Panc1 (cell line): Measurements from ENCODE around the gene CSTF1.

Source experiments
- CTCF ChIP-seq: fragments of 450-650 bp; IDR thresholded peaks from 2 replicates; pipeline ENCODE4 v1.5.1; 2017; ENCODE audit warnings: mild to moderate bottlenecking
- POLR2AphosphoS5 ChIP-seq: IDR thresholded peaks from 2 replicates; pipeline ENCODE4 v1.6.1; 2012; ENCODE audit warnings: mild to moderate bottlenecking, low read depth, low read length, moderate library complexity
- SIN3A ChIP-seq: IDR thresholded peaks from 2 replicates; pipeline ENCODE4 v1.6.1; 2012; ENCODE audit warnings: low read depth, mild to moderate bottlenecking, low read length, moderate library complexity, borderline replicate concordance; ENCODE audit not compliant: insufficient read depth
- TCF7L2 ChIP-seq: IDR thresholded peaks from 2 replicates; pipeline ENCODE4 v1.6.1; 2011; ENCODE audit warnings: mild to moderate bottlenecking, low read depth, low read length, inconsistent platforms
- TF ChIP-seq, protein P1 (sequence below), 2 experiments: IDR thresholded peaks; 2 replicates each; pipeline ENCODE4 v1.6.1; 2011 to 2012; ENCODE audit warnings: low read depth in 2 of 2, control low read depth in 1 of 2, low read length in 1 of 2, mild to moderate bottlenecking in 1 of 2, moderate library complexity in 1 of 2; ENCODE audit not compliant: insufficient read depth in 1 of 2

DNA sequence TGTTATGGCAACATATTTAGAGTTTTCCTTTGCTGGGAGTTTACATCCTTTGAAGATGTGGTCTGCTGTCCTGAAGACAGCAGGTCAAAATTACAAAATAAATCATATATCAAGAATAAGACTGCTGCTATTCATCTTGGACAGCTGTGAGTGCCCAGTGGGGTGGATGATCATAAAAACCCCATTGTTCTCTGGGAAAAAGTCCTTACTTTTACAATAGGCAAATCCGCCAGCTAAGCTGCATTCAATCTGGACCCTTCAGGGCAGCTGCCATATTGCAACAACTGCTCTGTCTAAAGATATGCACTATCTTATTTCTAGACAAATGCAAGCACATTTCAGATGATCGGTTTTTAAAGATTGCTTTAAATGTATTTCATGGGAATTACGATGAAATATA is 39.0 kb downstream of the CSTF1 start:
- TF ChIP-seq POLR2AphosphoS5, result no peak
- TF ChIP-seq CTCF, result no peak
- no peak for TF ChIP-seq SIN3A
- TF ChIP-seq, protein P1, sequence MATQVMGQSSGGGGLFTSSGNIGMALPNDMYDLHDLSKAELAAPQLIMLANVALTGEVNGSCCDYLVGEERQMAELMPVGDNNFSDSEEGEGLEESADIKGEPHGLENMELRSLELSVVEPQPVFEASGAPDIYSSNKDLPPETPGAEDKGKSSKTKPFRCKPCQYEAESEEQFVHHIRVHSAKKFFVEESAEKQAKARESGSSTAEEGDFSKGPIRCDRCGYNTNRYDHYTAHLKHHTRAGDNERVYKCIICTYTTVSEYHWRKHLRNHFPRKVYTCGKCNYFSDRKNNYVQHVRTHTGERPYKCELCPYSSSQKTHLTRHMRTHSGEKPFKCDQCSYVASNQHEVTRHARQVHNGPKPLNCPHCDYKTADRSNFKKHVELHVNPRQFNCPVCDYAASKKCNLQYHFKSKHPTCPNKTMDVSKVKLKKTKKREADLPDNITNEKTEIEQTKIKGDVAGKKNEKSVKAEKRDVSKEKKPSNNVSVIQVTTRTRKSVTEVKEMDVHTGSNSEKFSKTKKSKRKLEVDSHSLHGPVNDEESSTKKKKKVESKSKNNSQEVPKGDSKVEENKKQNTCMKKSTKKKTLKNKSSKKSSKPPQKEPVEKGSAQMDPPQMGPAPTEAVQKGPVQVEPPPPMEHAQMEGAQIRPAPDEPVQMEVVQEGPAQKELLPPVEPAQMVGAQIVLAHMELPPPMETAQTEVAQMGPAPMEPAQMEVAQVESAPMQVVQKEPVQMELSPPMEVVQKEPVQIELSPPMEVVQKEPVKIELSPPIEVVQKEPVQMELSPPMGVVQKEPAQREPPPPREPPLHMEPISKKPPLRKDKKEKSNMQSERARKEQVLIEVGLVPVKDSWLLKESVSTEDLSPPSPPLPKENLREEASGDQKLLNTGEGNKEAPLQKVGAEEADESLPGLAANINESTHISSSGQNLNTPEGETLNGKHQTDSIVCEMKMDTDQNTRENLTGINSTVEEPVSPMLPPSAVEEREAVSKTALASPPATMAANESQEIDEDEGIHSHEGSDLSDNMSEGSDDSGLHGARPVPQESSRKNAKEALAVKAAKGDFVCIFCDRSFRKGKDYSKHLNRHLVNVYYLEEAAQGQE (IDR thresholded peaks at IDR 0.05; ENCODE audit: insufficient read depth in 1 of 2, low read depth in 2 of 2, low read length in 1 of 2), result no peak
- no peak for TF ChIP-seq TCF7L2
